IPS-15b (cell line): Measurements from ENCODE around the gene DPPA5.
A peak's percentile ranks its signal among the peaks of the same experiment; 100 is the strongest.

Experiments
- H3K27me3 ChIP-seq: one replicate; pipeline ENCODE4 v1.6.1; 2013; ENCODE audit warnings: low read length; ENCODE audit not compliant: control insufficient read depth, insufficient read depth
- H3K36me3 ChIP-seq: one replicate; pipeline ENCODE4 v1.6.1; 2013; ENCODE audit warnings: low read length; ENCODE audit not compliant: control insufficient read depth, insufficient read depth
- H3K4me1 ChIP-seq: one replicate; pipeline ENCODE4 v1.6.1; 2013; ENCODE audit warnings: mild to moderate bottlenecking, low read length; ENCODE audit not compliant: control insufficient read depth, insufficient read depth
- H3K4me3 ChIP-seq: one replicate; pipeline ENCODE4 v1.5.1; 2013; ENCODE audit warnings: low read depth, low read length
- H3K9ac ChIP-seq: one replicate; pipeline ENCODE4 v1.6.1; 2013; ENCODE audit warnings: low read depth, mild to moderate bottlenecking, low read length
- H3K9me3 ChIP-seq: one replicate; pipeline ENCODE4 v1.6.1; 2013; ENCODE audit warnings: mild to moderate bottlenecking, low read length; ENCODE audit not compliant: control insufficient read depth, insufficient read depth

Gene DPPA5

GRCh38 chr6:73362869-73363536 is 8.9 kb upstream of the DPPA5 start:
- Histone ChIP-seq H3K9me3 (no peaks in the 10 kb centered on the region), H3K4me1 (no peaks in the 10 kb centered on the region), H3K4me3 (no peak overlapping the region), H3K27me3 (no peaks in the 10 kb centered on the region), H3K36me3 (no peaks in the 10 kb centered on the region), H3K9ac (no peak overlapping the region)

DNA sequence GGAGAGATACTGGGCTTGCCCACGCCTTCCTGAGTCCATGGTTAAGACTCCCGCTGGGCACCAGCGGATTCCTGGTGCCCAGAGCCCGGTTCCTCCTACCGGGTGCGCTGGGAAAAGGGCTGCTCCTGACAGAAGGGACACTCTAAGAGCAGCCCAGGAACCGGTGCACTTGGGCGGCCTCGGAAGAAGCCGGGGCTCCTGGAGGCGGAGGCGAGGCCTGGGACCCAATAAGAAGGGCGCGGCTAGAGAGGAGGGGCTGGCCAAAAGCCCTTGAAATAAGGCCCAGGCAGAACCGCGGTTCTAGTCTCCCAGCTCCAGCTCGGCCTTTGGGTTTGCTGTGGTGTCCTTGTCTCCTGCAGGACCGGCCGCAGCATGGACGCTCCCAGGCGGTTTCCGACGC is 8.3 kb upstream of the DPPA5 start, which contains the start of gene KHDC3L:
Gene KHDC3L, plus strand, starts transcription at position 301 of the 400 bp plus-strand sequence. Its CDS starts 72 bp downstream, at position 373.
- Histone ChIP-seq H3K36me3 (no peaks in the 10 kb centered on the region), H3K4me1 (no peaks in the 10 kb centered on the region), H3K9ac (no peak within 1 kb of the TSS), H3K4me3 (no peak within 1 kb of the TSS), H3K9me3 (no peaks in the 10 kb centered on the region), H3K27me3 (no peaks in the 10 kb centered on the region)

GRCh38 chr6:73349311-73349710 is 4.8 kb downstream of the DPPA5 start:
- no peaks in the 10 kb centered on the region for H3K36me3 ChIP-seq
- H3K27me3 ChIP-seq = no peaks in the 10 kb centered on the region
- H3K9me3 ChIP-seq = no peaks in the 10 kb centered on the region
- H3K9ac ChIP-seq = peak overlapping the region; percentile 65
- no peak overlapping the region for H3K4me3 ChIP-seq
- H3K4me1 ChIP-seq = peaks cover 10% of the 10 kb centered on the region

GRCh38 chr6:73348550-73349204 is 5.4 kb downstream of the DPPA5 start:
- no peaks in the 10 kb centered on the region for H3K27me3 ChIP-seq
- H3K9ac ChIP-seq = peak overlapping the region; percentile 32
- H3K36me3 ChIP-seq = no peaks in the 10 kb centered on the region
- H3K4me3 ChIP-seq = no peak overlapping the region
- peaks cover 10% of the 10 kb centered on the region for H3K4me1 ChIP-seq
- no peaks in the 10 kb centered on the region for H3K9me3 ChIP-seq

DNA sequence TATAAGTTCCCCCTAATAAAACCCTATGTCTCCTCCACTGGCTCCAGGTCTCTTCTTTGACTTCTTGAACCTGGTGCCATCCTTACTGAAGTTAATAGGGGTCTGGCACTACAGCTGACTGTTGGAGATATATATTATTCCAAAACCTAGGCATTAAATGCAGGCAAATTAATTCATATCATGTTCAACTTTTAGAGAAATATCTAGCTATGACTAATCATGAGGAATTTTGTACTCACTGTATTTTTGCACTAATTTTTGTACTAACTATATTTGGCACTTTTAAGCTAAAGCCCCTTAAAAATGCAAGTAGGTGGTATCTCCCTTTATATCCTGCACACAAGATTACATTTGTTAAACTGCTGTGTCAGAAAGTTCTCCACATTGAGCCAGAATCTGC is 10.9 kb downstream of the DPPA5 start:
- Histone ChIP-seq H3K9ac (no peak overlapping the region), H3K9me3 (no peaks in the 10 kb centered on the region), H3K4me3 (no peak overlapping the region), H3K27me3 (no peaks in the 10 kb centered on the region), H3K4me1 (peaks cover 1% of the 10 kb centered on the region), H3K36me3 (no peaks in the 10 kb centered on the region)

DNA sequence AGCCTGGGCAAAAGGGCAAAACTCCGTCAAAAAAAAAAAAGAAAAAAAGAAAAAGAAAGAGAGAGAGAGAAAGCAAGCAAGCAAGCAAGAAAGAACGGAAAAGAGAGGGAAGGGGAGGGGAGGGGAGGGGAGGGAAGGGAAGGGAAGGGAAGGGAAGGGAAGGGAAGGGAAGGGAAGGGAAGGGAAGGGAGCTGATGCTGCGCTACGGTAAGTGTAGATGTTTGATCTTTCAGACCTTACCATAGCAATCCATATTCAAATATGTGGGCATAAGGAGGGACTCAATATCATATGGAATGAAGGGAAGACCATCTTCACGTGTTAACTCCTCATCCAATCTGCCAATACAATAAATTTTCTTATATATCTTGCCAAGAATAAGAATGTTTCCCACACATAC is 11.9 kb downstream of the DPPA5 start:
- Histone ChIP-seq H3K27me3 (no peaks in the 10 kb centered on the region), H3K4me3 (no peak overlapping the region), H3K4me1 (no peaks in the 10 kb centered on the region), H3K36me3 (no peaks in the 10 kb centered on the region), H3K9ac (no peak overlapping the region), H3K9me3 (no peaks in the 10 kb centered on the region)

DNA sequence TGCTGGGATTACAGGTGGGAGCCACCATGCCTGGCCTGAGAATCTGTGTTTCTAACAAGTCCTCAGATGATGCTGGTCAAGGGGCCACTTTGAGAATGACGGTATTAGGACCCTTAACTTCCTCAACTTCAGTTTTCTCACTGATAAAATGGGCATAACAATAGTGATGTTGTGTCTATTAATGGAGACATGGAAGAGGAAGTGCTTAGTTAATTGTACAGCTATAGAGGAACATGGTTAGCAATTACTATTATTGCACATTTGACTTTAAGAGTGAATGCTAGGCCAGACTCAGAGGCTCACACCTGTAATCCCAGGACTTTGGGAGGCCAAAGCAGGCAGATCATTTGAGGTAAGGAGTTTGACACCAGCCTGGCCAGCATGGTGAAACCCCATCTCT is 12.7 kb downstream of the DPPA5 start:
- Histone ChIP-seq H3K4me1 (no peaks in the 10 kb centered on the region), H3K27me3 (no peaks in the 10 kb centered on the region), H3K4me3 (no peak overlapping the region)

DNA sequence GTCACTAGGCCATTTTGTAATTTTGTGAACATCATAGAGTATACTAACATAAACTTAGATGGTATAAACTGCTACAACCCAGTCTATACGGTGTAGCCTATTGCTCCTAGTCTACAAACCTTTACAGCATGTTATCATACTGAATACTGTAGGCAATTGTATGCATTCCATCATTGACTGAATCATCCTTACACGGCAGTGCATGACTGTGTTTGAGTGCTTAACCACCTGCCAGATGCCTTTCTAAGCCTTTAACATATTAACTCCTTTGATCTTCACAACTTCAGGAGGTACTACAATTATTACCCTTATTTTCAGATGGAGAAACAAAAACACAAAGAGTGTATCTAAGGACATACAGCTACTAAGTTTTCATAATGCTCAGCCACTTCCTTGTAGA is 14.0 kb downstream of the DPPA5 start:
- Histone ChIP-seq H3K9ac (no peak overlapping the region), H3K27me3 (no peaks in the 10 kb centered on the region), H3K36me3 (no peaks in the 10 kb centered on the region), H3K9me3 (no peaks in the 10 kb centered on the region), H3K4me3 (no peak overlapping the region), H3K4me1 (no peaks in the 10 kb centered on the region)

More for the DNA sequence above, 12.7 kb downstream of the DPPA5 start:
- no peaks in the 10 kb centered on the region for H3K9me3 ChIP-seq
- H3K36me3 ChIP-seq = no peaks in the 10 kb centered on the region
- no peak overlapping the region for H3K9ac ChIP-seq

DNA sequence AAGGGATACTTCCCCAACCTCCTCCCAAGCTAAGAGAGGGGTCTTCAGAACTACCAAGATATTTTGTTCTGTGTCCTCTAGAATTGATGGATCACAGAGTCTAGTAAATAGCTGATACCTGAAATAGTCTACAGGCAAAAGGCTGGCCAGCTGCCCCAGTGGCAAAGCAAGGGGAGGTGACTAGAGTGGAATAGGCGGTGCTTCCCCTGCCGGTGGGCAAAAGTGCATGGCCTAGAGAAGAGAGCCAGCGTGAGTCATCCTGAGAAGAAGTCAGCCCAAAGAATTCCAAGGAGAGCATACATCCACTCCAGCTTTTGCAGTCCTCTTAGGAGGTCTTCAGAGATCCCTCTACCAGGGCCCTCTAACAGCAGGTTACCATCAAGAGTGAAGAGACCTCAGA is 14.7 kb downstream of the DPPA5 start:
- Histone ChIP-seq H3K36me3 (no peaks in the 10 kb centered on the region), H3K4me3 (no peak overlapping the region), H3K27me3 (no peaks in the 10 kb centered on the region), H3K9ac (no peak overlapping the region), H3K4me1 (no peaks in the 10 kb centered on the region), H3K9me3 (no peaks in the 10 kb centered on the region)

DNA sequence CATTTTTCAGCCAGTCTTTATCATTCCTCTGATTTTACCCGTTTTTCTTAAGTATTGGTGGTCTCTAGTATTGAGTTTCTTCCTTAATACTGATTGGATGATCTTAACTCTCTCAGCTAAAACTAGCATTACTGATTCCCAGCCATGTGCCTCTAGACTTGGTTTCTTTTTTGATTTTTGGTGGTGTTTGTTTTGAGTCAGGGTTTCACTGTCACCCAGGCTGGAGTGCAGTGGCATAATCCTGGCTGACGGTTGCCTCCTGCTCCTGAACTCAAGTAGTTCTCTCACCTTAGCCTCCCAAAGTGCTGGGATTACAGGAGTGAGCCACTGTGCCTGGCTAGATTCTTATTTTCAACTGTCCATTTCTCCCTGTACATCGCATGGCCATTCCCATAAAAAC is 24.9 kb downstream of the DPPA5 start:
- Histone ChIP-seq H3K9me3 (no peaks in the 10 kb centered on the region), H3K9ac (no peak overlapping the region), H3K4me1 (no peaks in the 10 kb centered on the region), H3K27me3 (no peaks in the 10 kb centered on the region), H3K36me3 (no peaks in the 10 kb centered on the region), H3K4me3 (no peak overlapping the region)

DNA sequence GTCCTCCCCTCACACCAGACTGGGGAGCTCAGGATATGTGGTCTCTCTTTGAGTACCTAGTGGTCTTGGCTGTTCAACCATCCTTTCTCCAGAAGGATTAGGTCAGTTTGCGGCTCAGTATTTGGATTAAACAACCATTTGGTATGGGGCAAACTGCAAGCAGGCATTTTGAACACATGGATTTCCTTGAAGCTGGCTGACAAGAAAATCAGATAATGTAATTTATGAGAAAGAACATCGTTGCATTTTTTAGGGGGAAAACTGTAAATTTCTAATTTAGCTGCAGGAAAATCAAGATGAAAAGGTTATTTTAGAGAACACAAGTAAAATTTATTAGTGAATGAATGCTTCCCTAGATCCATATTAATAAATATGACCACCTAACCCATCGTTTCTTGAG is 25.3 kb downstream of the DPPA5 start:
- H3K9me3 ChIP-seq = no peaks in the 10 kb centered on the region
- H3K36me3 ChIP-seq = no peaks in the 10 kb centered on the region
- no peak overlapping the region for H3K4me3 ChIP-seq
- H3K9ac ChIP-seq = no peak overlapping the region
- no peaks in the 10 kb centered on the region for H3K4me1 ChIP-seq
- no peaks in the 10 kb centered on the region for H3K27me3 ChIP-seq

DNA sequence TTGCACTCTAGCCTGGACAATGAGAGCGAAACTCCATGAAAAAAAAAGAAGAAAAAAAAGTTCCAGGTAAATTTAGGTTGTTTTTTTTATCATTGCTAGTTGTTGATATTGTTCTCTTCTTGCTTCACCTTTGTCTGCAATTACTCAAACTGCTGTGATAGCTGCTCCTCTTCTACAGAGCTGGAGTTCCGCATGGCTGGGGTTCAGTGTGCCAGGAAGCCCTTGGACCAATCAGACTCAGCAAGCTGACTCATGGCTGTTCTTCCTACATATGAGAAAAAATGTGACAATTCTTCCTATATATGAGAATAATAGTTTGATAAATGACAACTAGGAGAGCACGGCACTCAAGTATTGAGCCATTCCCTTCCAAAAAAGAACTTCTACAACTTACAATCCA is 28.4 kb downstream of the DPPA5 start:
- Histone ChIP-seq H3K27me3 (no peaks in the 10 kb centered on the region), H3K9ac (no peak overlapping the region), H3K9me3 (no peaks in the 10 kb centered on the region), H3K36me3 (no peaks in the 10 kb centered on the region), H3K4me3 (no peak overlapping the region), H3K4me1 (no peaks in the 10 kb centered on the region)
